AG04450 (cell line): ENCODE results near the gene RABGAP1L. TPM values are rescaled to one million over a fixed set of nuclear protein-coding genes. Genes with fewer than 3 reads are reported as not detected.

Source experiments
- CTCF ChIA-PET: fragments of 300-600, 350-600 bp; formaldehyde crosslinking; extraction: SDS; loops from one replicate; lab custom pipeline; 2022; ENCODE audit warnings: antibody characterized with exemption, inconsistent platforms; lab: Charles Lee
- POLR2A ChIA-PET: fragments of 350-600 bp; formaldehyde crosslinking; extraction: SDS; loops from one replicate; lab custom pipeline; 2021; ENCODE audit warnings: antibody characterized with exemption, inconsistent platforms; lab: Yijun Ruan, JAX
- DNase-seq: peaks from one replicate; pipeline ENCODE4 v3.0.0-alpha.2; 2011; ENCODE audit warnings: low read depth, low spot score
- H3K27ac ChIP-seq: one replicate; pipeline ENCODE4 v1.5.1; 2012; ENCODE audit warnings: low read depth, low read length, control low read depth
- H3K27me3 ChIP-seq: one replicate; pipeline ENCODE4 v1.6.0; 2012; ENCODE audit warnings: low read length; ENCODE audit not compliant: control insufficient read depth, insufficient read depth
- H3K4me3 ChIP-seq: 2 replicates; pipeline ENCODE4 v1.5.1; 2011; ENCODE audit warnings: mild to moderate bottlenecking, low read depth, low read length, control low read depth
- H3K9me3 ChIP-seq: 2 replicates; pipeline ENCODE4 v1.5.1; 2012; ENCODE audit warnings: low read length; ENCODE audit not compliant: control insufficient read depth, insufficient read depth
- polyA plus RNA-seq: library from polyadenylated mRNA; depleted of rRNA; stranded (reverse); fragments of >200 nt; gene quantifications from 2 replicates; pipeline ENCODE4 v1.2.3, GENCODE V29; 2011
- TF ChIP-seq, protein P1 (sequence below): IDR thresholded peaks from 2 replicates; pipeline ENCODE4 v1.5.1; 2011; ENCODE audit warnings: low read depth, low read length, control low read depth, inconsistent platforms

The RABGAP1L gene
- polyA plus RNA-seq, 1 experiment, result 21.2 TPM

DNA sequence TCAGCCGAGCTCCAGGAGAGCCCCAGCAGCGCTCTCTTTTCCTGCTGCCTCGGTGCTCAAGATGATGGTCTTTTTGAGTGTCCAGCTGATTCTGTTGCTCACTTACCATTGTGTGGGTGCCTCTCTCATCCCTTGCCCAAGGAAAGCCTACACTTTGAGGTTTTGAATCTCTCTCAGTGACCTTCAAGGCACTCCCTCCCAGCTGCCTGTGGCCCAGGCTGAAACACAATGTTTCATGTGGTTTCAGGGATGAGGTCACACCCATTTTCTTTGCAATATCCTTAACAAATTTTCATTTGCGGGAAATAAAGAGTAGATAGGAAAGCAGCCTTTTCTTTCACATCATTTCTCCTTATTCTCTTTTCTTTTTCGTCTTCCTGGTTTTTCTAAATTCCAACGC lies 876.5 kb downstream of the RABGAP1L start:
- TF ChIP-seq, protein P1, sequence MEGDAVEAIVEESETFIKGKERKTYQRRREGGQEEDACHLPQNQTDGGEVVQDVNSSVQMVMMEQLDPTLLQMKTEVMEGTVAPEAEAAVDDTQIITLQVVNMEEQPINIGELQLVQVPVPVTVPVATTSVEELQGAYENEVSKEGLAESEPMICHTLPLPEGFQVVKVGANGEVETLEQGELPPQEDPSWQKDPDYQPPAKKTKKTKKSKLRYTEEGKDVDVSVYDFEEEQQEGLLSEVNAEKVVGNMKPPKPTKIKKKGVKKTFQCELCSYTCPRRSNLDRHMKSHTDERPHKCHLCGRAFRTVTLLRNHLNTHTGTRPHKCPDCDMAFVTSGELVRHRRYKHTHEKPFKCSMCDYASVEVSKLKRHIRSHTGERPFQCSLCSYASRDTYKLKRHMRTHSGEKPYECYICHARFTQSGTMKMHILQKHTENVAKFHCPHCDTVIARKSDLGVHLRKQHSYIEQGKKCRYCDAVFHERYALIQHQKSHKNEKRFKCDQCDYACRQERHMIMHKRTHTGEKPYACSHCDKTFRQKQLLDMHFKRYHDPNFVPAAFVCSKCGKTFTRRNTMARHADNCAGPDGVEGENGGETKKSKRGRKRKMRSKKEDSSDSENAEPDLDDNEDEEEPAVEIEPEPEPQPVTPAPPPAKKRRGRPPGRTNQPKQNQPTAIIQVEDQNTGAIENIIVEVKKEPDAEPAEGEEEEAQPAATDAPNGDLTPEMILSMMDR, result no peak
- Histone ChIP-seq H3K4me3 (no peak overlapping the region), H3K27me3 (peaks cover 7% of the 10 kb centered on the region), H3K9me3 (no peaks in the 10 kb centered on the region), H3K27ac (no peak overlapping the region)
- ChIA-PET CTCF (interaction anchor here (0.6 to 1.2 kb wide), 2 partner anchors 9 to 216 kb away, joined by 3 read pairs; no protein-coding TSS in a partner anchor), POLR2A (no interaction called here)
- no peak for DNase-seq

DNA sequence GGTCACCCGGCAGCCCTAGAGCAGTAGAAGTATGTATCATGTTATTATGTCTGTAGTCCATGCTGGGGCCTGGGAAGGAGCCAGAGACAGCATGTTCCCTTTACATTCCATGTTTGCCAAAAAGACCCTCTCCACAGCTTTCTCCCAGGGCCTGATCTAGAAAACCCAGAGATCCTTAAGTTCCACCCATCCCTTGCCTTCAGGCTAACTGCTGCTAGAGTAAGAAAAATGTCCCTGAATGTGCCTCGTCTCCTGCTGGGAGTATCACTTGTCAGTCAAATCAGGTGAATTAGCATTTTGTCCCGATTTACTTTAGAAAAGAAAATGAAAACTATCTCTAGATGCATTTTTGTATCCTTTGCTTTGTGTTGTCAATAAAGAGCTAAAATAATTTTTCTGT lies 877.2 kb downstream of the RABGAP1L start:
- no peak for DNase-seq
- Histone ChIP-seq H3K9me3 (no peaks in the 10 kb centered on the region), H3K4me3 (no peak overlapping the region), H3K27ac (no peak overlapping the region), H3K27me3 (peaks cover 7% of the 10 kb centered on the region)
- CTCF ChIA-PET, result interaction anchor here (0.6 to 1.2 kb wide), 2 partner anchors 9 to 216 kb away, joined by 3 read pairs; no protein-coding TSS in a partner anchor
- TF ChIP-seq, protein P1, result no peak
- POLR2A ChIA-PET, result no interaction called here

DNA sequence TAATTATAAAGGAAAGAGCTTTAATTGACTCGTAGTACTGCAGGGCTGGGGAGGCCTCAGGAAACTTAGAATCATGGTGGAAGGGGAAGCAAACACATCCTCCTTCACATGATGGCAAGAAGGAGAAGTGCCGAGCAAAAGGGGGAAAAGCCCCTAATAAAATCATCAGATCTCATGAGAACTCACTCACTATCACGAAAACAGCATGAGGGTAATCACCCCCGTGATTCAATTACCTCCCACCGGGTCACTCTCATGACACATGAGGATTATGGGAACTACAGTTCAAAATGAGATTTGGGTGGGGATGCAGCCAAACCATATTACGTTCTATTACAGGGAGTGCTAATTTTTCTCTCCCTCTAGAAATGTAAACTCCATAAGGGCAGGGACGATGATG lies 878.1 kb downstream of the RABGAP1L start:
- Histone ChIP-seq H3K27ac (no peak overlapping the region), H3K27me3 (peaks cover 7% of the 10 kb centered on the region), H3K9me3 (no peaks in the 10 kb centered on the region), H3K4me3 (no peak overlapping the region)
- DNase-seq, result no peak
- TF ChIP-seq, protein P1, result no peak
- POLR2A ChIA-PET, result no interaction called here
- CTCF ChIA-PET, result no interaction called here

DNA sequence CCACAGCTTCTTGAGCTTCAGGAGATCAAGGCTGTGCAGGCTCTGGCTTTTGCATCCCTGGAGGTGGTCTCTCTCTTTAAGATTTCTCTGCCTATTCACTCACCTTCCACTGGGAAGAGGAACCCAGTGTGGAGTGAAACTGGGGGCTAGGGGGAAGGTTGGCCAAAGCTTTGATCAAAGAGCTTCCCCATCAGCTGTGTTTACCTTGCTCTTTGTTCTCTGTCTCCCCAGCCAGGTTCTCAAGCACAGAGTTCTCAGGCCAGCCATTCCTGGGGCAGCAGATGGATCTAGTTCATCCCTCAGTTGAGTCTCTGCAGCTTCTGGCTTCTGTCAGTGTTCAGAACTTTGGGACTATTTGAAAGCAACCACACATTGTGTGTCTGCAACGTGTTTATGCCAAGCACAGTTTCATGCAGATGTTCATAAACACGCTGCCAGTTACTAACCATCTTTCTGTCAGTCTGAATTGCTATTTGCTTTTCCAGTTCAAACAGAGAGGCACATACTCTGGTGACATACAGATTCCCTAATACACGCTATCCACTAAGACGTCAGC lies 881.1 kb downstream of the RABGAP1L start:
- H3K27me3 ChIP-seq, result peaks cover 11% of the 10 kb centered on the region
- no peak overlapping the region for H3K27ac ChIP-seq
- H3K4me3 ChIP-seq, result no peak overlapping the region
- no peaks in the 10 kb centered on the region; the same call in 1 of the 2 replicates for H3K9me3 ChIP-seq
- POLR2A ChIA-PET, result no interaction called here
- CTCF ChIA-PET, result interaction anchor here (1.4 to 3.8 kb wide), 2 partner anchors 11 to 111 kb away, joined by 3 to 16 read pairs; no protein-coding TSS in a partner anchor
- DNase-seq, result no peak
- TF ChIP-seq, protein P1, result no peak

DNA sequence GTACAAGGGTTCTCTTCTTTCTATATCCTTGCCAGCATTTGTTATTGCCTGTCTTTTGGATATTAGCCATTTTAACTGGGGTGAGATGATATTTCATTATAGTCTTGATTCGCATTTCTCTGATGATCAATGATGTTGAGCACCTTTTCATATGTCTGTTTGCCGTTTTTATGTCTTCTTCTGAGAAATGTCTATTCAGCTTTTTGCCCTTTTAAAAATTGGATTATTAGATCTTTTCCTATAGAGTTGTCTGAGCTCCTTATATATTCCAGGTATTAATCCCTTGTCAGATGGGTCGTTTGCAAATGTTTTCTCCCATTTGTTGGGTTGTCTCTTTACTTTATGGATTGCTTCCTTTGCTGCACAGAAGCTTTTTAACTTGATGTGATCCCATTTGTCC lies 883.3 kb downstream of the RABGAP1L start:
- no peaks in the 10 kb centered on the region; the same call in 1 of the 2 replicates for H3K9me3 ChIP-seq
- H3K27me3 ChIP-seq, result peaks cover 4% of the 10 kb centered on the region
- no peak overlapping the region for H3K4me3 ChIP-seq
- CTCF ChIA-PET, result interaction anchor here (3.8 kb wide), 1 partner anchor 13 kb away, joined by 16 read pairs; no protein-coding TSS in a partner anchor
- POLR2A ChIA-PET, result no interaction called here
- TF ChIP-seq, protein P1, result no peak
- H3K27ac ChIP-seq, result no peak overlapping the region
- DNase-seq, result no peak
